GM10266 (cell line): ENCODE results near the gene CCNJ.

Source experiments
- DNase-seq: peaks from one replicate; pipeline ENCODE4 v3.0.0; 2012; ENCODE audit errors: extremely low spot score
- CTCF ChIP-seq: IDR thresholded peaks from 2 replicates; pipeline ENCODE4 v1.5.1; 2012; ENCODE audit warnings: mild to moderate bottlenecking, low read depth; ENCODE audit not compliant: control insufficient read depth, insufficient read depth; ENCODE audit errors: missing control alignments

Gene CCNJ

GRCh38 chr10:96072674-96073073 lies 29.3 kb downstream of the CCNJ start:
- no peak for DNase-seq
- TF ChIP-seq CTCF = no peak

GRCh38 chr10:96073722-96074121 lies 30.3 kb downstream of the CCNJ start:
- DNase-seq = no peak
- no peak for TF ChIP-seq CTCF

GRCh38 chr10:96074776-96075175 lies 31.4 kb downstream of the CCNJ start:
- no peak for TF ChIP-seq CTCF
- DNase-seq = no peak

GRCh38 chr10:96075977-96076376 lies 32.6 kb downstream of the CCNJ start:
- DNase-seq = no peak
- no peak for TF ChIP-seq CTCF

- DNase-seq = no peak
- no peak for TF ChIP-seq CTCF
These were observed 33.8 kb downstream of the CCNJ start for GRCh38 chr10:96077156-96077555.

DNA sequence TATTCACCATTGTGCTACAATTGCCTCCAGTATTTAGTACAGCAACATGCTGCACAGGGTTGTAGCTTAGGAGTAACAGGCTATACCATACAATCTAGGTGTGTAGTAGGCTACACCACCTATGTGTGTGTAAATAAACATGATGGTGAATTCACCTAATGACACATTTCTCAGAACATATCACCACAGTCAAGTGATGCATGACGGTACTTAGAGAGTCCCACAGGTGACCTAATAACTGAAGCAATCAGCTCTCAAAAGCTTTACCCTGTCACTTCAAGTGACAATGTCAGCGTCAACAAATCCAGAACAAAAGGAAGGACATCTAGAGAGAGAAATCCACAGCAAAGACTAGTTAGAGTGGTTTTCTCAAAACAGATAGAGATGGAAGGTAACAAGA lies 38.8 kb downstream of the CCNJ start:
- DNase-seq = no peak
- no peak for TF ChIP-seq CTCF

- TF ChIP-seq CTCF = no peak
- no peak for DNase-seq
These were observed 39.4 kb downstream of the CCNJ start for GRCh38 chr10:96082748-96083147.
